ENCODE results near the gene MCF2.

MCF2 gene

GRCh38 chrX:139725720-139726119 lies 17.8 kb upstream of the MCF2 start:
- DNase-seq (ENCODE audit: low spot score): peak; percentile 2

DNA sequence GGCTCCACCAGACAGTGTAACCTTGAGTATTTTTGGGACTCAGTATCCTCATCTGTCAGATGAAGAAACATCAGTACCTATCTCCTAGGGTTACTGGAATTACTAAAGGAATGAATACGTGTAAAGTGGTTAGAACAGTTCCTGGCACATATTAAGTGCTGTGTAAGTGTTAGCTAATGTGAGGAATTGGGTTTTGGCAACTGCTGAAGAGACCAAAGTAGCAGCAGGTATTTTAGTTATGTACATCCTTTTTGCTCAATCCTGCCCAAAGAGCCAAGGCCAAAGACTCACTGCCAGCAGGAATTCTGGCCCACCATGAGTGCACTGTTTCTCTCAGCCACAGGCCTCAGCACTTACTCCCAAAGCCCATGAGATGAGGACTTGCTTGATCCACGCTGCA lies 16.7 kb upstream of the MCF2 start:
- no peak for DNase-seq (ENCODE audit: low spot score)
- no peak for TF ChIP-seq CTCF (IDR thresholded peaks at IDR 0.05; ENCODE audit: extremely low read depth, missing control alignments)

More at GRCh38 chrX:139725720-139726119, 17.8 kb upstream of the MCF2 start:
- no peak for TF ChIP-seq CTCF (IDR thresholded peaks at IDR 0.05; ENCODE audit: extremely low read depth, missing control alignments)

- DNase-seq (ENCODE audit: low spot score): no peak
- TF ChIP-seq CTCF (IDR thresholded peaks at IDR 0.05; ENCODE audit: extremely low read depth, missing control alignments): no peak
Measured at GRCh38 chrX:139720979-139721378, 13.0 kb upstream of the MCF2 start.

DNA sequence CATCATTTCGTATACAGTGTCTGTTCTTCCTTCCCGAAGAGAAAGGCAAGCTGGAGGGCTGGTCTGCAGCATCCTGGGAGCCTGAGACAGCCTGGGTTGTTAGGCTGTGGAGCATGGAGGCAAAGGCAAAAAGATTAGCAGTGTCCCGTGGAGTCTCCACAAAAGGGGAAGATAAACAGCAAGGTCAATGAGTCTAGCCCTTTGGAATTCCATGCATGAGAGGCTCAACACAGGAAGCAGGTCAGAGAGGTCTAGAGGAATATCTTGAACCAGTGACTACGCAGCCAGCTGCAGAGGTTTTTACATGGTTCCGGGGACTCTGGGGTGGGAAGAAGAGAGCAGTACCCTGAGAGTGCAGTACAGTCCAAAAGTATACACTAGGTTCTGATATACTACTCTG lies 12.2 kb upstream of the MCF2 start:
- no peak for TF ChIP-seq CTCF (IDR thresholded peaks at IDR 0.05; ENCODE audit: extremely low read depth, missing control alignments)
- no peak for DNase-seq (ENCODE audit: low spot score)

GRCh38 chrX:139702658-139703057 lies 5.3 kb downstream of the MCF2 start:
- TF ChIP-seq CTCF (IDR thresholded peaks at IDR 0.05; ENCODE audit: extremely low read depth, missing control alignments): no peak
- DNase-seq (ENCODE audit: low spot score): no peak

GRCh38 chrX:139692908-139693307 lies 15.1 kb downstream of the MCF2 start:
- no peak for TF ChIP-seq CTCF (IDR thresholded peaks at IDR 0.05; ENCODE audit: extremely low read depth, missing control alignments)
- DNase-seq (ENCODE audit: low spot score): no peak

GRCh38 chrX:139692506-139692849 lies 15.5 kb downstream of the MCF2 start:
- TF ChIP-seq CTCF (IDR thresholded peaks at IDR 0.05; ENCODE audit: extremely low read depth, missing control alignments): no peak
- DNase-seq (ENCODE audit: low spot score): no peak
